Anterior cingulate cortex (tissue), 58 donors: Measurements from ENCODE around the gene RABL3.
A peak's percentile ranks its signal among the peaks of the same experiment; 100 is the strongest.
"Not testable (repeated sequence)": the region's sequence is repeated elsewhere in the genome, so short reads cannot be mapped to it uniquely, and the experiment has no call there.

Experiments used
- DNase-seq, 58 donors: peaks; one replicate each; lab custom pipeline; 2025; lab: John Stamatoyannopoulos, UW

RABL3 gene

DNA sequence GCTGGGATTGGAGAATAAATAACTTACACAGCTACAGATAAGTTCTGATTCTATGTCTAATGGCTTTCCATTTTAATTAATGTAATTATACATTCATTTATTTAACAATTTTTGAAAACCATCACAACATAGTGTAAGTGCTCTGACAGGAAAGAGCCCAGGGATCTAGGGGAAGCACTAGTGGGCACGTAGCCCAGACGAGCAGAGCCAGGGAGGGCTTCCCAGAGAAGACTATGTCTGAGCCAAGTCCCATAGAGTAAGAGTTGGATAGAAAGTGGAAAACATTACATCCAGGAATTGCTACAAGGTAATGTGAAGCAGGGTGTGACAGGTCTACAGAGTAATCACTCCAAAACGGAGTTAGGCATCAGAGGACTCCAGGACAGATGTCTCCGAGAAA lies 57.4 kb downstream of the RABL3 start:
- no peak for DNase-seq

DNA sequence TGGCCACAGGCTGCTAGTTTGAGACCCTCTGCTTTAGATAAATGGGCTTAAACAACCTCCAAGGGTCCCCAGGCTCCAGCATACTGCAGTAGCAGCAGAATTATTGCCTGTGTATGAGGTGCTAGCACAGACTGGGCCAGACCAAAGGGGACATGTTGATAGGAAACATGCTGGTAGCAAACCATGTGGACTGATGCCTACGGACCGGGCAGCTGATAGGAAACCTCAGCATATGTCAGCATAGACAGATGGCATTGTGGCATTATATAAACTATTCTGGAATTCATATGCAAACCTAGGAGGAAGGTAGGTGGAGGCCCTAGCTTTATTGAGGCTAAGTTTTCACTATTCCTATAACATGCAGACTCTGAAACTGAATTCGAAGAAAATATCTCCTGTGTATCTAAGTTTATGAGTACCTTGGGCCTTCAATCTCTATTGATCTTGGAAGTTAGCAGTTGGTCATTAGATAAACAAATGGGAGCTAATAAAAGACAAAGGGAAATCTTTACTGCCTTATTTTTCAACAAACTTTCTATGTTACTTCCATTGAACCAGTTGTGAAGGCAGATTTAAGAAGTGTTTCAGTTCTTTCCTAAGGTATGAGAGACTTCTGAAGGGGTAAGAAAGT lies 58.5 kb downstream of the RABL3 start:
- DNase-seq: no peak

DNA sequence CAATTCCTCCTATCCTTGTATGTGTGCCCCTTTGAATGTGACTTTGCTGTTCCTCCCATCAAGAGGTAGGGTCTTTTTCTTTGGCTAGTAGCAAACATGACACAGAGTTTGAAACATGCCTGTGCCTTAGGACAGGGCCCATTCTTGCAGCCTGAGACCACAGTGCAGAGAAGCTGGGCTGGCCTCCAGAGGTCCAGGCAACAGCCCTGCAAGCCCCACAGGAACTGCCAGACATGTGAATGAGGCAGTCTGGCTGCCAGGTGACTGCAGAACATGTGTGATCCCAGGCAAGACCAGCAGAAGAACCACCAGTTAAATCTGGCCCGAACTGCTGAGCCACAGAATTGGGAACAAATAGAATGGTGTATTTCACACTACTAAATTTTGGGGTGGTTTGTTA lies 59.1 kb downstream of the RABL3 start:
- peak in 1 of 58 donors; percentile 24 for DNase-seq

DNA sequence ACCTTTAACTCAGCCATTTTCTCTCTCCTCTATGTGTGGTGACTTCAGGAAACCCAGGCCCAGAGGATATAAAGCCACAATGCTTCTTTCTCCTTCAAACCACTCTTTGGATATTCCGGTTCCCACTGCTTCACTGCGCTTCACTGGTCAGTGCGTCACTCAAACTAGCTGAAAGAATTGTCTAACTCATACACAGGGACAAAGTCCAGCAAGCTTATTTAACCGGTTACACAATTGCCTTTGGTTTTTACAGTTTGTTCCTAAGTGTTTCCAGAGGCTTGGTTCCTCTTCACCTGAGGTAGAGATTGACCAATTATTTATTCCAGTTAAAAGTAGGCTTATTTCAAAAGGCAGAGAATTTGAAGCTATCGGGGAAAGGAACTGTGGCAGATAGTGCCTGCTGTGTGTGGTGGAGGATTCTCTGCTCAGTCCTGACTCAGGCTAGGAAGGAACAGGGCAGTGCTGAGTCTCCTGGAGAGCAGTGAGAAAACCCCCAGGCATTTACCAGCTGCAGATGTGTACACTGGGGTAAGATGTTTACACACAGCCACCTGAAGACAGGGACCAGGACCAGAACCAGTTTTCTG lies 60.1 kb downstream of the RABL3 start, which contains the start of gene HGD:
HGD (minus strand) TSS at position 145 of the 587 bp plus-strand sequence; CDS start at position 17, 128 bp downstream.
- DNase-seq: no peak

DNA sequence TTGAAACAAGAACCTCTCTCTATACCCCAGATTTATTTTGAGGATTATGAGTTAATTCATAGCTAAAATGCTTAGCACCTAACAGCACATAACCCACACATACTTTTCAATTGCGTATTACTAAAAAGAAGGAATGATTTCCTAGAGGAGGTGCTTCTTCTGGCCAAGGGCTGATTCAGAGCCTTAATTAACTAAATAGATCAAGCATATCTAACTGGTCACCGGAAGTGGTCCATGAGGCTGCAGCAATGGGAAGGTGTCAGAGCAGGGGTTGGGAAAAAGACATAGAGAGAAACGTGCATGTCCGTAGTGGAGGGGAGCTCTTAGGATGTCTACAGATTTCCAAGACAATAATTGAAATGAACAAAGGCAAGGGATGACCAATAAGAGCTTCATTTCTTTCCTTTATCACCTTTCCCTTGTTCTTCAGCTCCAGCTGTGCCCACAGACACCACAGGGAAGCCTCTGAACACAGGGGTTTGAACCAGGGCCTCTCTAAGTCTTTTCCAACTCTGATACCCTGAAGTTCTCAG lies 60.7 kb downstream of the RABL3 start:
- no peak for DNase-seq

DNA sequence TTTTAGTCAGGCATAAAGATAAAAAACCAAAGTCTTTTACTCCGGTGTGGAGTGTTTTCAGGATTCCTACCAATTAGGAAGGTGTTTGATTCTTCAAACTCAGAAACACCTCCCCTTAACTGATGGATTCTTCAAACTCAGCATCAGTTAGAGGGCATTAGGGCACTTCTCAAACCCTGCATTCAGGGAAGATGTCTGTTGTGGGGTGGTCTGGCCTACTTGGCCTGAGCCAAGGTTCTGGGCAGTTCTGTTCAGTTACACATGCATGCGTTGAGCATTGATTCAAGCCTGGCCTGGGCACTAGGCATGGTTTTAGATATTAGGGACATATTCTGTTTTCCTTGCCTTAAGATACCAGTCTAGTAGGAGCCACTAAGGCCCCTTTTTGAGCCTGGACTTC lies 61.3 kb downstream of the RABL3 start:
- DNase-seq: no peak

DNA sequence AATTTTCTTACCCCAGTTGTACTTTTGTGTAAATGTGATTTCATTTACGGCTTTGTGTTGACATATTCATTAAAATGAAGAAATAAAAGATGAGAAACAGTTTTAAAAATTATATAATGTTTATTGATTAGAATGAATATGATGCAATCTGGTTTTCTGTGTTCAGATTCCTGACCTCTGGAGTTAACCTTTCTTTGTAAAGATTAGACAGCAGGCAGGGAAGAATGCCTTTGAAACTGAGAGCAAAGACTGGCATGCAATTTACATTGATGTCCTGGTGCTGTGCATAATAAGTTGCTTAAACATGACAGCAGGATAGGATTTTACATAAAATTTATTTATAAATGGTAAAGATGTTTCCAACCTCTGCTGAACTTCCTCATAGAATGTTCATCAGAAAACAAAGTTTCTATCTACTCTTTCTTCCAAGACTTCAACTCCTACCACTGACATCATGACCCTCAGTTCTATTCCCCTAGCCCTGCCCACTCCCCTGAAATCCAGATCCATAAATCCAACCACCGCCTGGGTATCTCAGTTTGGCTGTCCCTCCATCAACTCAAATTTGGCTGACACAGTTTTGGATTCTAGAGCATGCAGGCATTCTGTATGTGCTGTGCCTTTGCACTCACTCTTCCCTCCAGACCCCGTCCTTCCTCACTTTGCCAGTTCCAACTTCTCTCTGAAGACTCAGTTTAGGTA lies 62.0 kb downstream of the RABL3 start:
- DNase-seq: no peak

DNA sequence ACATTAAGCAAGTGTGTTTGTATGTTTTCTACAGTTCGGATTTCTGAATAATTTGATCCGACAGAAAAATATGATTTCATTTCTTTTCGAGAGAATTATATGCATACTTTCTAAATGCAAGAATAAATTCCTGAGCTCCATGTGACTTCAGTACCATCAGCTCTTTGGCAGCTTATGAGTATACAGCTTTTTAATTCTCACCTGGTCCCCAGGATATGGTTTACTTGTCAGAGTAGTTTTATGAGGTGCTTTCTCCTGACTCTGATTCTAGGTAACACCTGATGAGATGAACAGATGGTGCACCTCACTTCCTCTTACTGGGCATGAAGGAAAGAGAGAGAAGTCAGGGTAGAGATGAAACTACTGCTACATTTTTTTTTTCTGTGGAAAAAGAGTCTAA lies 63.3 kb downstream of the RABL3 start:
- DNase-seq: no peak

DNA sequence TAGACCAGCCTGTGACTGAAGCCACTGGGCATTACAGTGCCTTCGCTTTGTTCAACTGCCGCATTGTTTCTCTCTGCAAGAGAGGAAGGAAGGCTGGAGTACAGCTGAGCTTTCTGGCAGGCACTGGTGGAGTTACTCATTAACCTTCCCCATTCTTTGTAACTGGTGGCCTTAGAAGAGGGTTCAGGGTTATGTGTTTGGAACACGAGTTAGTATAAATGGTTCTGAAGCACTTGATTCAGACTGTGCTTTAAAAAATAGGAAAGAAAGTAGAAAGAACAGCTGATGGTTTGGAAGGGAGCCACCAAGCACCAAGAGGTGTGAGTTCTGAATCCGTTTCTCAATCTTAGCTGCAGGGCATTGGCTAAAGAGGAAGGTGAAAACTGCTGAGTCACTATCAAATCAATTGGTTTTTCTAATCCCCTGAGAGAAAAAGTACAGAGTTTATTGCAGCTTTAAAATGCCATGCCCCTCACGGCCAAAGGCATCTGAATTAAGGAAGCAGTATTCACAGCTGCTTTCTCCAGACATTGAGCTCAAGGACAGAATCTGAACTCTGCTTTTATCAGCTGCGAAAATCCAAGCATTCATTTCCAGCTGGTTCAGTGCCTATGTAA lies 63.9 kb downstream of the RABL3 start:
- DNase-seq: peak in 46 of 58 donors; percentile 5 to 79 (median 50)

DNA sequence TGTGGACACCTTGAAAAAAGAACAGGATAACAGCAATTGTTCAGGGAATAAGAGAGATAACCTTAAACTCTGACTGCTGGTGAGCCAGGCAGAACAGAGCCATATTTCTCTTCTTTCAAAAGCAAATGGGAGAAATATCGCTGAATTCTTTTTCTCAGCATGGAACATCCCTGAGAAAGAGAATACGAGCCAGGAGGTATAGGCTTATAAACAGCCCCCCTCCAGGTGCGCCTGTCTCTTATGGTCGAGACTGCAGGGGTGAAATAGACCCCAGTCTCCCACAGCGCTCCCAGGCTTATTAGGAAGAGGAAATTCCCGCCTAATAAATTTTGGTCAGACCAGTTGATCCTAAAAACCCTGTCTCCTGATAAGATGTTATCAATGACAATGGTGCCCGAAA lies 65.1 kb downstream of the RABL3 start:
- not testable (repeated sequence) for DNase-seq

DNA sequence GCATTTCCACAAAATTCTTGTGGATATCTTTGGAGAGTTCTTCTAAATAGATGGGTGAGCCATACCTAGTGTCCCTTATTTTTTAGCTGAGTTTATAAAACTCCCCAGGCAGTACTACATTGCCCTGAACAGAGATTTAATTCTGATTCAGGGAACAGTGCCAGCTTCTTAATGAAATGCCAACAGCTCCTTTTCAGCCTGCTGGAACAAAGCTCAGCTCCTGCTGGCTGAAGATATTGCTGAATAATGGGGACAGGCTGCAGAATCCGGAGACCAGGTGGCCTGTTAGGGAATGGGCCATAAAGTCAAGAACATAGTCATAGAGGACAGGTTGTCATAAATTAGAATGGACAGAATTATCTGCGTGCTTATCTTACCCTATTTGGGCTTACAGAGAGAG lies 69.2 kb downstream of the RABL3 start:
- peak in 10 of 58 donors; percentile 2 to 21 (median 10) for DNase-seq

DNA sequence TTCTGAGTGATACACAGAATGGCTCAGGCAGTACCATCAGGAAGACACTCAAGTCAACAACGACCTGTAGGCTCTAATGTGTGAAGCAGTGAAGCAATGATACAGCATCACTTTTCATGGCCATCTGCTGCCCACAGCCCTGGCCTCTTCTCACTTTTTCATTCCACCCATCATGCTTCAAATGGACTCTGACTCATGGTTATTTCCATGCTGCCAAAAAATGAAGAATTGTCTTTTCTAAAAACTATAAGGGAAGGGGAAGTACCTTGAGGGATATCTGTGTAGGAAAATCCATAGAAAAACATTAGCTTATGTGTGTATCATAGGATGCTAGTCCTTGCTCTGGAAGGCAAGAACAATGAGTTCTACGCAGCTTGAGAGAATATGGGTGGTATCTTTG lies 71.7 kb downstream of the RABL3 start:
- DNase-seq: no peak

DNA sequence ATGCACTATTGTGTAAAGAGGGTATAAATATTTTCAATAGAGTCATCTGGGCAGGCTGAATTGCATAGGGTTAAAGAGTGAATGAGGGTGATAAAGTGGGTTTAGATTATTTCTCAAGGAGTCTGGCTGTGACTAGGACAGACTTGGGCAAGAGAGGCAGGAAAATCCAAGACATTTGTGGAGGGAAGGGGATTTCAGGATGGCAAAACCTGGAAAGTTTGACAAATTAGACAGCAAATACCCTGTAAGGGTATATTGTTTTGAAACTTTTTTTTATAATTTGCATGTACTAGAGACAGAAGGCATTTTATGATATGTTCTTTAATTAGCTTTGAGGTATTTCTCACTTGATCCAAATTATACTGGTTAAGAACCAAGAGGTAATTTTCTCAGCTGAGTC lies 77.4 kb downstream of the RABL3 start:
- no peak for DNase-seq

DNA sequence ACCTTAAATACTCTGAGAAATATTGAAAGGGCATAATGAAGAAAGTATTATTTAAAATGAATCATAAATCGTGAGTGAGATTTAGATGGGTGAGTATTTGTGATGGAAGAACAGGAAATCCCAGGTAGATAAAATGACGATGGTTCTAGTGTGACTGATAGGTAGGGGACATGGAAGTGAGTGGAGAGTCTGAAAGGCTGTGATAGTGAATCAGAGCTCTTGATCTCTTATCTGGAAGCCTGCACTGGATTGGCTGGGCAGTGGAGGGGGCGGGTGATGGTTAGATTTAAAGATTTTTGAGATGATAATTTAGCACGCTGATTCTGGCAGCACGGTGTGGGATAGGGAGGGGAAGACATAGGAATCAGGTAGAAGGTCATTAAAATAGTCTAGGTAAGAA lies 80.4 kb downstream of the RABL3 start:
- DNase-seq: no peak

DNA sequence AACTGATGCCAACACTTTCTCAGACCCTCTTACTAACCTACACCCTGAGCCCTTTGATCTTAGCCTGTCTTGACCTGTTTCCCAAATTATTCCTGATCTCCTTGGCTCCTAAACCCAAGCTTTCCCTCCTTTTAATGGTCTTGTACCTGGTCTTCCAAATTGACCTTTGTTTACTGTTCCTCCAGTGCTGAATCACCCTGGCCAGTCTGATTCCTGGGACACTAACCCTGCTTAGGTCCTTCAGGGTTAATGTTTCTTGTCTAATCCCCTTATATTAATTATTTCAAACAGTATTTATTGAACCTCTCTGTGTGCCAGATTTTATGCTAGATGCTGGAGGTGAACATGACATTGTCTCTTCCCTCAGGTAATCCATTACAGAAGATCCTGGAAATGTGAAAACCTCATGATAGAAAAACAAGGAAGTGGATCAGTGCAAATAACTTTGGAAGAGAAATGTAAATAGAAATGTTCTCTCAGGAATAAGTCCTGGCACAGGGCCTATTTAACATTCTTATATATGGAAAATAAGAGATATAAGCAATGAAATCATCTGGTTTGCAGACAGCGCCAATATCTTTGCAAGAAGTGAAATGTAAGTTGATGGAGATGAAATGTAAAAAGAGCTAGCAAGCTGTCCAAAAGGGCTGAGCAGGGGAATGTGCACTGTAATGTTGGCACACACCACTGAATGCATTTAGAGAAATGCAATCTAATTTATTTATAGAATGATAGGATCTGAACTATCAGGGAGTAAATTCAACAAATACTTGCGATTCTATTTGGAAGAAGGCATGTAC lies 81.0 kb downstream of the RABL3 start:
- peak in 1 of 58 donors; percentile 15 for DNase-seq

DNA sequence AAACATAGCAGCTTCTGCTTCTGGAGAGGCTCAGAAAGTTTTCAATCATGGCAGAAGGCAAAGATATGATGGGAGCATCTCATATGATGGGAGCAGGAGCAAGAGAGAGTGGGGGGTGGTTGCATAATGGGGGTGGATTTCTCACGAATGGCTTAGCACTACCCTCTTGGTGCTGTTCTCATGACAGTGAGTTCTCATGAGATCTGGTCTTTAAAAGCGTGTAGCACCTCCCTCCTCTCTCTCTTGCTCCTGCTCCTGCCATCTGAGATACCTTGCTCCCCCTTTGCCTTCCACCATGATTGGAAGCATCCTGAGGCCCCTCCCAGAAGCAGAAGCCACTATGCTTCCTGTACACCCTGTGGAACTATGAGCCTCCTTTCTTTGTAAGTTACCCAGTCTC lies 82.5 kb downstream of the RABL3 start:
- DNase-seq: no peak

DNA sequence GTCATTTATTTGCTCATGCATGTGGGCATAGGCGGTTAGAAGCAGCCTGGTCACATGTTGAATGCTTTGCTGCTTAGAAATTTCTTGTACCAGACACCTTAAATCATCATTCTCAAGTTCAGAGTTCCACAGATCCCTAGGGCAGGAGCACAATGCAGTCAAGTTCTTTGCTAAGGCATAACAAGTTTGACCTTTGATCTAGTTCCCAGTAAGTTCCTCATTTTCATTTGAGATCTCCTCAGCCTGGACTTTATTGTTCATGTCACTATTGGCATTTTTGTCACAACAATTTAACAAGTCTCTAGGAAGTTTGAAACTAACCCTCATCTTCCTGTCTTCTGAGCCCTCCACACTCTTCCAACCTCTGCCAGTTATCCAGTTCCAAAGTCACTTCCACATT lies 83.0 kb downstream of the RABL3 start:
- no peak for DNase-seq

DNA sequence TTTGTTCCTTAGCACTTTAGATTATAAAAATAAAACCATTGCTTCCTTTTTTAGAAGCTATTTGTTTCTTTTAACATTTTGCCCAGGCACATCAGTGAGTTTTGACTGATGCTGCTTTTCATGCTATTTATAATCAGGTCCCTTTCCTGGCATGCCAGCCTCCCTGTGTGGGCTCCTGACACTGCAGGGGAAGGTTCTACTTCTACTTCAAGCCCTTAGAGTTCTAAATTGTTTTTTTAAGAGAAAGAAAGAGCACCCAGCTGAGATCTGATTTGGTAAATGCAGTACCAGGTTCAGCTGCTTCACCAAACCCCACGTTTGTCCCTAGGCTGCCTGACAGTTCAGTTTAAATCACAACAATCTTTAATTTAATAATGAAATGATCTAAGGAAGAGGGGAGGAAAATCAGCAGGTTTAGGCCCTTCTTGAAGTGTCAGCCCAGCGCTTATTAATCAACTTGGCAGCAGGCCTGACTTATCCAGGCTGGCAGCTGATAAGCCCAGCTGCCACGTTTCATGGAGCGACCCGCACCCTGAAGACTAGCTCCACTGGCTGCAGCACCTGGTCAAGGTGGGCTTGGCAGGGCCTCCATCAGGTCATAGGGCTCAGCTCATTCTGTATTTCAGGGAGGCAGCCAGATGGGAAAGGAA lies 89.3 kb downstream of the RABL3 start:
- DNase-seq: peak in 7 of 58 donors; percentile 3 to 25 (median 10)

DNA sequence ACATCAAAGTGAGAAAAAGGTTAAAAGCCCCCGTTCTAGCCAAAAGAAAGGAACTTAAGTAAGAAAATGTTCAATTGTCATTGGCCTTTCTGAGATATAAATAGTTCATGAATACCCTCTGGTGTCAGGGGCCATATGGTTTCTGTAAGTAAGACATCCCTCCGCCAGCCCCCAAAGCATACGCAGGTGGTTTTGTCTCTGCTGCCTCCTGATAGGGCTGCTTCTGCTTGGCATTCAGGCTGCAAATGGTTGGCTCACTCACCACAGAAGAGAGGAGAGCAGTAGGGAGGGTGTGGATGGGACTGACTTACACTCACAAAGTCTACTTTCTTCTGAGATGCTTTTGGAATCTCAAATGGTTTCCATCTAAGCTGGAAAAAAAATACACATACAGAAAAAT lies 90.0 kb downstream of the RABL3 start:
- peak in 2 of 58 donors; percentile 16 to 19 for DNase-seq

DNA sequence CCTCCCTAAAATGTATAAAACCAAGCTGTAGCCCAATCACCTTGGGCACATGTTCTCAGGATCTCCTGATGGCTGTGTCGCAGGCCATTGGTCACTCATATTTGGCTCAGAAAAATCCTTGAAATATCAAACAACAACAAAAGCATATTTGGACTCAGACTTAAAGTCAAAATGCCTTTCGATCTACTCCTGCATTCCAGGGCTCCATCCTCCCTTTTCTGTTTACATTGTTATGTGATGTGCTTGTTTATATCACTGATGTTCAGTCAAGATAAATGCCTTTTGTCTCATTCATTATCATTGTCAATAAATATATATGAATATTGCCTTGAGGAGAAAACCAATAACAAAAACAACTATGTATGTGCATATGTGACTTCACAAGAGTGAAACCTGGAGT lies 92.0 kb downstream of the RABL3 start:
- DNase-seq: no peak
